GM12878 (cell line): ENCODE data around the gene ATN1. TPM values are rescaled to one million over a fixed set of nuclear protein-coding genes. Genes with fewer than 3 reads are reported as not detected.
A peak's percentile ranks its signal among the peaks of the same experiment; 100 is the strongest.

Experiments
- BACH1 ChIP-seq: fragments of 450-650 bp; IDR thresholded peaks from 2 replicates; pipeline ENCODE4 v1.6.1; 2017; ENCODE audit warnings: mild to moderate bottlenecking, borderline replicate concordance
- BCL3 ChIP-seq: IDR thresholded peaks from 2 replicates; pipeline ENCODE4 v1.6.1; 2011; ENCODE audit warnings: borderline replicate concordance, low read depth, mild to moderate bottlenecking, moderate library complexity, low read length; ENCODE audit not compliant: insufficient read depth, poor library complexity, severe bottlenecking
- BCLAF1 ChIP-seq: fragments of 450-650 bp; IDR thresholded peaks from 2 replicates; pipeline ENCODE4 v1.6.1; 2017; ENCODE audit warnings: antibody characterized with exemption, mild to moderate bottlenecking, moderate library complexity
- CHD4 ChIP-seq: fragments of 200-600 bp; sonication (generic); IDR thresholded peaks from 2 replicates; pipeline ENCODE4 v1.6.1; 2016; ENCODE audit warnings: mild to moderate bottlenecking
- EED ChIP-seq: sonication (generic); IDR thresholded peaks from 2 replicates; pipeline ENCODE4 v1.6.1; 2016; ENCODE audit warnings: antibody characterized with exemption, low read depth
- EP300 ChIP-seq, 2 experiments: fragments of 150-350 bp in 1 of 2; IDR thresholded peaks; 2 replicates each; pipeline ENCODE4 v1.6.1; 2011 to 2012; ENCODE audit warnings: low read depth in 2 of 2, low read length in 2 of 2, borderline replicate concordance in 1 of 2, improper control_type of control experiment in 1 of 2, inconsistent platforms in 1 of 2; ENCODE audit not compliant: control insufficient read depth in 1 of 2
- HSF1 ChIP-seq: fragments of 150-350 bp; IDR thresholded peaks from 2 replicates; pipeline ENCODE4 v1.6.1; 2014; ENCODE audit warnings: mild to moderate bottlenecking, low read depth, low read length
- MTA2 ChIP-seq: fragments of 450-650 bp; IDR thresholded peaks from 2 replicates; pipeline ENCODE4 v1.6.1; 2016; ENCODE audit warnings: low read depth, mild to moderate bottlenecking, moderate library complexity
- NBN ChIP-seq: fragments of 450-650 bp; IDR thresholded peaks from 2 replicates; pipeline ENCODE4 v1.6.1; 2016
- NFIC ChIP-seq: IDR thresholded peaks from 2 replicates; pipeline ENCODE4 v1.6.1; 2012; ENCODE audit warnings: low read depth, mild to moderate bottlenecking, inconsistent platforms, low read length, moderate library complexity
- POLR2A ChIP-seq: IDR thresholded peaks from 2 replicates; pipeline ENCODE4 v1.6.1; 2011; ENCODE audit warnings: low read depth, mild to moderate bottlenecking, low read length
- POU2F2 ChIP-seq: IDR thresholded peaks from 3 replicates; pipeline ENCODE4 v1.6.1; 2011; ENCODE audit warnings: low read depth, mild to moderate bottlenecking, low read length, borderline replicate concordance
- REST ChIP-seq: IDR thresholded peaks from 2 replicates; pipeline ENCODE4 v1.6.1; 2012; ENCODE audit warnings: mild to moderate bottlenecking, low read depth, low read length
- SMAD5 ChIP-seq: IDR thresholded peaks from 2 replicates; pipeline ENCODE4 v1.6.1; 2016; ENCODE audit warnings: antibody characterized with exemption, low read depth
- ZNF217 ChIP-seq: fragments of 450-650 bp; IDR thresholded peaks from 2 replicates; pipeline ENCODE4 v1.6.1; 2017; ENCODE audit warnings: antibody characterized with exemption, mild to moderate bottlenecking
- ZNF24 ChIP-seq: fragments of 450-650 bp; IDR thresholded peaks from 2 replicates; pipeline ENCODE4 v1.6.1; 2017; ENCODE audit warnings: antibody characterized with exemption, mild to moderate bottlenecking
- ZNF622 ChIP-seq: fragments of 450-650 bp; IDR thresholded peaks from 2 replicates; pipeline ENCODE4 v1.6.1; 2017; ENCODE audit warnings: mild to moderate bottlenecking, inconsistent platforms
- ZNF687 ChIP-seq: fragments of 450-650 bp; IDR thresholded peaks from 2 replicates; pipeline ENCODE4 v1.6.1; 2017; ENCODE audit warnings: mild to moderate bottlenecking, moderate library complexity
- polyA plus RNA-seq, 11 experiments: library from polyadenylated mRNA; depleted of rRNA in 4 of 11; unstranded in 6 of 11; stranded (reverse) in 5 of 11; fragments of >200 nt; fragmentation: Nextera tagmentation in 4 of 11; fragmentation: Illumina TruSeq in 1 of 11; extraction: Ambion mirVana in 4 of 11; extraction: Trizol in 1 of 11; gene quantifications; 1 replicate in 1 of 11; 2 replicates in 10 of 11; pipeline versions ENCODE4 v1.2.1 to v1.2.3, GENCODE V29; 2011 to 2016; ENCODE audit warnings: inconsistent platforms in 2 of 11, missing spikeins in 2 of 11, low read depth in 1 of 11
- total RNA-seq, 4 experiments: library from RNA; depleted of rRNA in 3 of 4; stranded (reverse); fragments of >200 nt in 3 of 4; fragmentation: Illumina TruSeq in 1 of 4; extraction: Trizol in 1 of 4; gene quantifications; 2 replicates each; pipeline versions ENCODE4 v1.2.1 to v1.2.3, GENCODE V29; 2013 to 2021

Gene ATN1
- total and polyA plus RNA-seq, 10 of the 15 experiments (the other 5 are each of a cell fraction or from before 2014, with no cell fraction given), result 0.08 to 44.5 (median 5.0) TPM

- TF ChIP-seq BCL3 (no peak), HSF1 (no peak), NBN (no peak), SMAD5 (peak; percentile 17; the same call in 1 of the 2 replicates), REST (no peak), BCLAF1 (no peak), ZNF622 (no peak), MTA2 (0 out of 2 replicates have a peak, but pooled peaks have one; percentile 7), CHD4 (no peak), ZNF217 (no peak), EED (no peak), BACH1 (no peak), NFIC (no peak), EP300 (IDR thresholded peaks at IDR 0.05; ENCODE audit: borderline replicate concordance in 1 of 2, control insufficient read depth in 1 of 2, low read depth in 2 of 2, low read length in 2 of 2) (no peak), ZNF687 (0 out of 2 replicates have a peak, but pooled peaks have one; percentile 30), ZNF24 (no peak), POLR2A (no peak), POU2F2 (no peak)
These were observed 42.4 kb downstream of the ATN1 start (continued) for GRCh38 chr12:6970096-6970527.
